ENCODE data around the gene LMTK2. TPM values are rescaled to one million over a fixed set of nuclear protein-coding genes. Genes with fewer than 3 reads are reported as not detected.

The LMTK2 gene
- 2.0 TPM for polyA plus RNA-seq (2012; ENCODE audit: low read depth, missing spikeins)

DNA sequence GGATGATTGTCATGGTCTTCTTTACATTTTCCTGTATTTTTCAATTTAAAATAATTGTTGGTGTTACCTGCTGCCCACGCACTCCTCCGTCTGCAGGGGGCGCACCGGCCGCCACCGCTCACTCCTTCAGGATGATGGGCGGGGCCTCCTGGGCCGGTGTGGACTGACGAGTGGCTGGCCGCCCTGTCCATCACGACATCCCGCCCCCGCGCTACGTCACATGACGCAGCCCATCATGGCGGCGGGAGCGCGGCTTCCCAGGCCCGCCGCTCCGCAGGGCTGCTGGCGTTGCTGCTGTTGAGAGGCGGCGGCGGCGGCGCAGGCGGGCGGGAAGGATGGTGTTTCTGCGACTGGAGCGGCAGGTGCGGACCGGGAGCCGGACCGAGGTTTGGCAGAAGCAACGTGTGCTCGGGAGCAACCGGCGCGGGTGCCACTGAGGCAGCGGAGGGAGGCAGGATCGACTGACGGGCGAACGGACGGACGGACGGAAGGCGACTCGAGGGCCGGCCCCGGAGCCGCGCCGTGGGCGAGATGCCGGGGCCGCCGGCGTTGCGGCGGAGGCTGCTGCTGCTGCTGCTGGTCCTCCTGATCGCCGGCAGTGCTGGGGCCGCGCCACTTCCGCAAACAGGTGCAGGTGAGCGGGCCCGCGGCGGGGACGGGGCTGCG lies at the start of gene LMTK2:
TSS of gene LMTK2 (plus strand) at position 216 of the 666 bp plus-strand sequence. CDS start at position 532, 316 bp downstream.
- DNase-seq (ENCODE audit: insufficient read length, low spot score) (peak; percentile 85), FAIRE-seq (peak; percentile 98)
- TF ChIP-seq PAX5 (IDR thresholded peaks at IDR 0.05; ENCODE audit: insufficient read depth, low read length, severe bottlenecking) = no peak
- TF ChIP-seq TAF1 (IDR thresholded peaks at IDR 0.05; ENCODE audit: low read depth, low read length) = 0 out of 2 replicates have a peak, but pooled peaks have one; percentile 41
- peak; percentile 67; the same call in 1 of the 2 replicates for TF ChIP-seq POLR2A (IDR thresholded peaks at IDR 0.05; ENCODE audit: low read depth, low read length)
- TF ChIP-seq POLR2AphosphoS5 (IDR thresholded peaks at IDR 0.05; ENCODE audit: low read depth, low read length) = peak; percentile 67; the same call in 1 of the 2 replicates
- TF ChIP-seq POU2F2 (IDR thresholded peaks at IDR 0.05; ENCODE audit: low read depth, low read length) = no peak
- TF ChIP-seq SPI1 (IDR thresholded peaks at IDR 0.05; ENCODE audit: low read depth, low read length) = peak; percentile 66

DNA sequence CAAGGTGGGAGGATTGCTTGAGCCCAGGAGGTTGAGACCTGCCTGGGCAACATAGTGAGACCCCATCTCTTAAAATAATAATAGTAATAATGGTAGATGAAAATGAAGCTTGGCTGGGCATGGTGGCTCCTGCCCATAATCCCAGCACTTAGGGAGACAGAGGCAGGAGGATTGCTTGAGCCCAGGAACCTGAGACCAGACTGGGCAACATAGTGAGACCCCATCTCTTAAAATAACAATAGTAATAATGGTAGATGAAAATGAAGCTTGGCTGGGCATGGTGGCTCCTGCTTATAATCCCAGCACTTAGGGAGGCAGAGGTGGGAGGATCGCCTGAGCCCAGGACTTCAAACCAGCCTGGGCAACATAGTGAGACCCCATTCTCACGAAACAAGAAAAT lies 49.5 kb upstream of the LMTK2 start:
- FAIRE-seq (no peak), DNase-seq (ENCODE audit: insufficient read length, low spot score) (no peak)

DNA sequence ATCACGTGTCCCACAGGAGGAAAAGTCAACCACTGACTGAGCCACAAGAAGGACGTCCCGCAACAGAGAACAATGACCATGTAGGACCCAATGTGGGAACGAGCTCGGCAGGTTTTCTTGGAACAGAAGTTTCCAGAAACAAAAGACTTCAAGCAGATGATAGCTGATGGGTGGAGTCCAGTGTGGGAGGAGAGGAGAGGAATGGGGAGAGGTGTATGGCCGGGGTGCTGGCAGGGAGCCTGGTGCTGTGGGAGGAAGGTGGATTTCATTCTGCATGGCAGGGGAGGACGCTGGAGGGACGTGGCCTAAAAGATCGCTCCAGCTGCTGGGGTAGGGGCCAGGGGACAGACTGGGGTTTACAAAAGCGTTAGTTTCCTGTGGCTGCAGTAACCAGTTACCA lies 48.5 kb upstream of the LMTK2 start:
- no peak for DNase-seq (ENCODE audit: insufficient read length, low spot score)
- no peak for FAIRE-seq
- TF ChIP-seq PAX5 (IDR thresholded peaks at IDR 0.05; ENCODE audit: insufficient read depth, low read length, severe bottlenecking) (no peak), POLR2AphosphoS5 (IDR thresholded peaks at IDR 0.05; ENCODE audit: low read depth, low read length) (no peak), POLR2A (IDR thresholded peaks at IDR 0.05; ENCODE audit: low read depth, low read length) (no peak), SPI1 (IDR thresholded peaks at IDR 0.05; ENCODE audit: low read depth, low read length) (no peak), TAF1 (IDR thresholded peaks at IDR 0.05; ENCODE audit: low read depth, low read length) (no peak), POU2F2 (IDR thresholded peaks at IDR 0.05; ENCODE audit: low read depth, low read length) (no peak)

More for the DNA sequence above, 49.5 kb upstream of the LMTK2 start:
- TF ChIP-seq PAX5 (IDR thresholded peaks at IDR 0.05; ENCODE audit: insufficient read depth, low read length, severe bottlenecking) (no peak), POLR2A (IDR thresholded peaks at IDR 0.05; ENCODE audit: low read depth, low read length) (no peak), TAF1 (IDR thresholded peaks at IDR 0.05; ENCODE audit: low read depth, low read length) (no peak), POU2F2 (IDR thresholded peaks at IDR 0.05; ENCODE audit: low read depth, low read length) (no peak), SPI1 (IDR thresholded peaks at IDR 0.05; ENCODE audit: low read depth, low read length) (no peak), POLR2AphosphoS5 (IDR thresholded peaks at IDR 0.05; ENCODE audit: low read depth, low read length) (no peak)

GRCh38 chr7:98064233-98064632 lies 42.4 kb upstream of the LMTK2 start:
- TF ChIP-seq TAF1 (IDR thresholded peaks at IDR 0.05; ENCODE audit: low read depth, low read length) = no peak
- TF ChIP-seq POU2F2 (IDR thresholded peaks at IDR 0.05; ENCODE audit: low read depth, low read length) = no peak
- no peak for DNase-seq (ENCODE audit: insufficient read length, low spot score)
- no peak for FAIRE-seq

DNA sequence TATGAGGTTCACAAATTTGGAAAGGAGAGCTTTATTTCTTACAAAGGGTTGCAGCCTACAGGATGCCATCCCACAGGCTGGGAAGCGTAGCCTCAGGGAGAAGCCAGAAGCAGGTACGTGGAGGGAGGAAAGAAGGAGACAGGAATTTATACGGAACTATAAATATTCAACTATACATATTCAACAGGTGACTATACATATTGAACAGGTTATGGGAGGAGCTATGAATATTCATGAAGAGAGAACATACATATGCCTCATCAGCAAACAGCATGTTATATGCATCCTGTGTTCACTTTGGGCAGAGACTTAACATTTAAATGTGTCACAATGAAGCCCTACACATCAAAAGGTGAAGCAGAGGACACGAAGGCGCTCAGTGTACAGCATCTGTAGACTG lies 40.5 kb upstream of the LMTK2 start:
- TF ChIP-seq POLR2A (IDR thresholded peaks at IDR 0.05; ENCODE audit: low read depth, low read length) = no peak
- TF ChIP-seq POLR2AphosphoS5 (IDR thresholded peaks at IDR 0.05; ENCODE audit: low read depth, low read length) = no peak
- no peak for TF ChIP-seq TAF1 (IDR thresholded peaks at IDR 0.05; ENCODE audit: low read depth, low read length)
- DNase-seq (ENCODE audit: insufficient read length, low spot score) = no peak
- FAIRE-seq = no peak

DNA sequence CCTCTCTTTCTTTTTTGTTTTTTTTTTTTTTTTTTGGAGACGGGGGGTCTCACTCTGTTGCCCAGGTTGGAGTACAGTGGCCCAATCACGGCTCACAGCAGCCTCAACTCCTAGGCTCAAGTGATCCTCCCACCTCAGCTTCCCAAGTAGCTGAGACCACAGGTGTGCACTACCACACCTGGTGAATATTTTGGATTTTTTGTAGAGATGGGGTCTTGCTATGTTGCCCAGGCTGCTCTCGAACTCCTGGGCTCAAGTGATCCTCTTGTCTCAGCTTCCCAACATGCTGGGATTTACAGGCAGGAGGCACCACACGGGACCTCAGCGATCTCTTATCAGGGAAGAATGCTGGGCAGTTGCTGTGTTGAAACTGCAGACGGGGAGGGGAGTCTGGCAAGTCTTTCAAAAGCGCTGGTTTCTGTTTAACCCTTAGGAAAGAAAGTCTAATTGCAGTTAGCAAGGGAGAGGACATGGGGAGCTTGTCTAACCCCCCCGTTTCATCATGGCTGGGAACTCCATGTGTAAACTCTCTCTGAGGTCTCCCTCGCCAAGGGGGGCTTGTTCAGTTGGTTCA lies 39.6 kb upstream of the LMTK2 start:
- DNase-seq (ENCODE audit: insufficient read length, low spot score) (no peak), FAIRE-seq (no peak)
- TF ChIP-seq TAF1 (IDR thresholded peaks at IDR 0.05; ENCODE audit: low read depth, low read length) (no peak), PAX5 (IDR thresholded peaks at IDR 0.05; ENCODE audit: insufficient read depth, low read length, severe bottlenecking) (no peak), POLR2AphosphoS5 (IDR thresholded peaks at IDR 0.05; ENCODE audit: low read depth, low read length) (no peak), SPI1 (IDR thresholded peaks at IDR 0.05; ENCODE audit: low read depth, low read length) (no peak), POU2F2 (IDR thresholded peaks at IDR 0.05; ENCODE audit: low read depth, low read length) (no peak), POLR2A (IDR thresholded peaks at IDR 0.05; ENCODE audit: low read depth, low read length) (no peak)

DNA sequence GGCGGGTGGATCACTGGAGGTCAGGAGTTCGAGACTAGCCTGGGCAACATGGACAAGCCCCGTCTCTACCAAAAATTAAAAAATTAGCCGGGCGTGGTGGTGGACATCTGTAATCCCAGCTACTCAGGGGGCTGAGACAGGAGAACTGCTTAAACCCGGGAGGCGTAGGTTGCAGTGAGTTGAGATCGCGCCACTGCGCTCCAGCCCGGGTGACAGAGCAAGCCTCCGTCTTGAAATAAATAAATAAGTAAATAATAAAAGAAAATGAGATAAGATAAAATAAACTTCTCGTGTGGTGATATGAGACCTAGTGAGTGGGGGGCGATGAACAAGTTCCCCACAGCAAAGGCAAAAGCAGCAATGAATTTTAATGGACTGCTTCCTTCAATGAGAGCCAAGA lies 33.6 kb upstream of the LMTK2 start:
- DNase-seq (ENCODE audit: insufficient read length, low spot score) (no peak), FAIRE-seq (no peak)
- TF ChIP-seq TAF1 (IDR thresholded peaks at IDR 0.05; ENCODE audit: low read depth, low read length) (no peak), POLR2AphosphoS5 (IDR thresholded peaks at IDR 0.05; ENCODE audit: low read depth, low read length) (no peak), SPI1 (IDR thresholded peaks at IDR 0.05; ENCODE audit: low read depth, low read length) (no peak), PAX5 (IDR thresholded peaks at IDR 0.05; ENCODE audit: insufficient read depth, low read length, severe bottlenecking) (no peak), POU2F2 (IDR thresholded peaks at IDR 0.05; ENCODE audit: low read depth, low read length) (no peak), POLR2A (IDR thresholded peaks at IDR 0.05; ENCODE audit: low read depth, low read length) (no peak)

DNA sequence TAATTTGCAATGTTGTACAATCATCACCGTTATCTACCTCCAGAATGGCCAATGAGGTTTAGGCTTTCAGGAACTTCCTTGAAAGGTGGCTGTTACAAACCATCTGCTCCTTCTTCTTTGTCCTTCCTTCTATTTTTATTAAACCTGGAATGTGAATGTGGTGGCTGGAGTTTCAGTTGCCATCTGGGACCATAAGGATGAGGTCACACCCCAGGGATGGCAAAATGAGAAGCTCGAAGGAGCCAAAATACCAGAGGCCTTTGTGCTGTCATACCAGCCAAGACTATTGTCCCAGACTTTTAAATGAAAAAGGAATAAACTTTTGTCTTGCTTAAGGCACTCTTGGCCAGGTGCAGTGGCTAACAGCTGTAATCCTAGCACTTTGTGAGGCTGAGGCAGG lies 30.9 kb upstream of the LMTK2 start:
- TF ChIP-seq TAF1 (IDR thresholded peaks at IDR 0.05; ENCODE audit: low read depth, low read length) = no peak
- TF ChIP-seq POU2F2 (IDR thresholded peaks at IDR 0.05; ENCODE audit: low read depth, low read length) = no peak
- no peak for TF ChIP-seq PAX5 (IDR thresholded peaks at IDR 0.05; ENCODE audit: insufficient read depth, low read length, severe bottlenecking)
- TF ChIP-seq SPI1 (IDR thresholded peaks at IDR 0.05; ENCODE audit: low read depth, low read length) = no peak
- TF ChIP-seq POLR2AphosphoS5 (IDR thresholded peaks at IDR 0.05; ENCODE audit: low read depth, low read length) = no peak
- TF ChIP-seq POLR2A (IDR thresholded peaks at IDR 0.05; ENCODE audit: low read depth, low read length) = no peak
- FAIRE-seq (no peak), DNase-seq (ENCODE audit: insufficient read length, low spot score) (no peak)

DNA sequence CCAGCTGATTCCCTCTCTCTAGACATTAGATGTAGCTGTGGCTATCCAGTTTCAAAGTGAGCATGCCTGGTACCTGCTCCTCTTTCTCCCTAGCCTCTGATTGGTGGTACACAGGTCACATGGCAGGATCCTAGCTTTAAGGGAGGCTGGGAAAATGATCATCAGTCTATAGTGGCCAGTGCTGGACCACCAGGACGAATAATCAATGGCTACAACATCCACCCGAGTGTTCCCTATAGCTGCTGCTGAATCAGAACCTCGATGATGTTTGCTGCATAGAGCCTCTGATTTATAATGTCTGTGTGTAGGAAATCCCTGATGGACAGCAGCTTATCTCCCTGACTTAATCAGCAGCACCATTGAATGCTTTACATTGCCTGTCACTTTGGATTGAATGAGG lies 28.9 kb upstream of the LMTK2 start:
- no peak for FAIRE-seq
- TF ChIP-seq POLR2A (IDR thresholded peaks at IDR 0.05; ENCODE audit: low read depth, low read length) (no peak), POU2F2 (IDR thresholded peaks at IDR 0.05; ENCODE audit: low read depth, low read length) (no peak), TAF1 (IDR thresholded peaks at IDR 0.05; ENCODE audit: low read depth, low read length) (no peak), SPI1 (IDR thresholded peaks at IDR 0.05; ENCODE audit: low read depth, low read length) (no peak), PAX5 (IDR thresholded peaks at IDR 0.05; ENCODE audit: insufficient read depth, low read length, severe bottlenecking) (no peak), POLR2AphosphoS5 (IDR thresholded peaks at IDR 0.05; ENCODE audit: low read depth, low read length) (no peak)

More for the DNA sequence above, 28.9 kb upstream of the LMTK2 start:
- no peak for DNase-seq (ENCODE audit: insufficient read length, low spot score)
